Stomach smooth muscle (tissue), 2 donors: Measurements from ENCODE around the gene PDE10A.
A peak's percentile ranks its signal among the peaks of the same experiment; 100 is the strongest.

Experiments used
- H3K27ac ChIP-seq: one replicate; pipeline ENCODE4 v1.7.0; 2013; ENCODE audit warnings: mild to moderate bottlenecking, low read length, inconsistent platforms
- H3K27me3 ChIP-seq, 2 donors: one replicate each; pipeline ENCODE4 v1.7.0; 2013; ENCODE audit warnings: low read length in 2 of 2; ENCODE audit not compliant: insufficient read depth in 2 of 2, control insufficient read depth in 1 of 2
- H3K36me3 ChIP-seq, 2 donors: one replicate each; pipeline ENCODE4 v1.7.0; 2013; ENCODE audit warnings: low read length in 2 of 2; ENCODE audit not compliant: control insufficient read depth in 2 of 2, insufficient read depth in 2 of 2
- H3K4me1 ChIP-seq: one replicate; pipeline ENCODE4 v1.7.0; 2013; ENCODE audit warnings: low read length; ENCODE audit not compliant: control insufficient read depth, insufficient read depth
- H3K4me3 ChIP-seq, 2 donors: one replicate each; pipeline ENCODE4 v1.7.0; 2013; ENCODE audit warnings: low read length in 2 of 2
- H3K9ac ChIP-seq, 2 donors: one replicate each; pipeline ENCODE4 v1.7.0; 2013; ENCODE audit warnings: low read length in 2 of 2, mild to moderate bottlenecking in 1 of 2
- H3K9me3 ChIP-seq, 2 donors: one replicate each; pipeline ENCODE4 v1.7.0; 2013; ENCODE audit warnings: low read length in 2 of 2; ENCODE audit not compliant: control insufficient read depth in 2 of 2
- donor health status: healthy.
- donor health status: Pancreatic carcinoma.

PDE10A gene

GRCh38 chr6:165678429-165678828 lies 15.4 kb upstream of the PDE10A start:
- no peak overlapping the region for H3K9ac ChIP-seq
- H3K27me3 ChIP-seq, result peaks cover 4 to 6% of the 10 kb centered on the region in 2 donors
- no peaks in the 10 kb centered on the region for H3K4me1 ChIP-seq
- no peak overlapping the region for H3K27ac ChIP-seq
- H3K9me3 ChIP-seq, result no peaks in the 10 kb centered on the region
- H3K36me3 ChIP-seq, result no peaks in the 10 kb centered on the region
- H3K4me3 ChIP-seq, result no peak overlapping the region

- Histone ChIP-seq H3K4me3 (no peak overlapping the region), H3K9ac (no peak overlapping the region), H3K27me3 (peaks cover 2 to 6% of the 10 kb centered on the region in 2 donors), H3K36me3 (no peaks in the 10 kb centered on the region), H3K27ac (no peak overlapping the region), H3K4me1 (no peaks in the 10 kb centered on the region), H3K9me3 (no peaks in the 10 kb centered on the region)
Measured at GRCh38 chr6:165677091-165677490, 14.1 kb upstream of the PDE10A start.

- no peak overlapping the region for H3K4me3 ChIP-seq
- H3K9me3 ChIP-seq, result no peaks in the 10 kb centered on the region
Measured at GRCh38 chr6:165676435-165677068, 13.5 kb upstream of the PDE10A start.

GRCh38 chr6:165675120-165675519 lies 12.1 kb upstream of the PDE10A start:
- no peak overlapping the region for H3K27ac ChIP-seq
- H3K36me3 ChIP-seq, result no peaks in the 10 kb centered on the region
- H3K27me3 ChIP-seq, result peaks cover 2 to 6% of the 10 kb centered on the region in 2 donors
- no peaks in the 10 kb centered on the region for H3K4me1 ChIP-seq
- no peak overlapping the region for H3K9ac ChIP-seq
- H3K4me3 ChIP-seq, result no peak overlapping the region
- no peaks in the 10 kb centered on the region for H3K9me3 ChIP-seq

More at GRCh38 chr6:165676435-165677068, 13.5 kb upstream of the PDE10A start:
- H3K9ac ChIP-seq, result no peak overlapping the region
- no peaks in the 10 kb centered on the region for H3K36me3 ChIP-seq
- H3K27me3 ChIP-seq, result peaks cover 0 to 6% of the 10 kb centered on the region in 2 donors
- no peak overlapping the region for H3K27ac ChIP-seq
- H3K4me1 ChIP-seq, result no peaks in the 10 kb centered on the region

- Histone ChIP-seq H3K9ac (no peak overlapping the region), H3K27ac (no peak overlapping the region), H3K27me3 (peaks cover 4 to 5% of the 10 kb centered on the region in 2 donors), H3K36me3 (no peaks in the 10 kb centered on the region), H3K9me3 (no peaks in the 10 kb centered on the region), H3K4me3 (no peak overlapping the region), H3K4me1 (no peaks in the 10 kb centered on the region)
Measured at GRCh38 chr6:165674155-165675029, 11.4 kb upstream of the PDE10A start.

- Histone ChIP-seq H3K36me3 (no peaks in the 10 kb centered on the region), H3K27me3 (peaks cover 16 to 18% of the 10 kb centered on the region in 2 donors), H3K27ac (no peak overlapping the region), H3K4me3 (no peak overlapping the region), H3K9me3 (no peaks in the 10 kb centered on the region), H3K9ac (no peak overlapping the region), H3K4me1 (no peaks in the 10 kb centered on the region)
Measured at GRCh38 chr6:165671222-165671768, 8.3 kb upstream of the PDE10A start.

- H3K9me3 ChIP-seq, result no peaks in the 10 kb centered on the region
- no peaks in the 10 kb centered on the region for H3K36me3 ChIP-seq
- peaks cover 8% of the 10 kb centered on the region for H3K4me1 ChIP-seq
- no peak overlapping the region for H3K4me3 ChIP-seq
- no peak overlapping the region for H3K9ac ChIP-seq
- no peak overlapping the region for H3K27ac ChIP-seq
- peaks cover 34 to 37% of the 10 kb centered on the region in 2 donors for H3K27me3 ChIP-seq
Measured at GRCh38 chr6:165668951-165669350, 5.9 kb upstream of the PDE10A start.

- Histone ChIP-seq H3K4me3 (no peak overlapping the region), H3K9me3 (no peaks in the 10 kb centered on the region), H3K4me1 (peaks cover 36% of the 10 kb centered on the region), H3K27ac (no peak overlapping the region), H3K36me3 (no peaks in the 10 kb centered on the region), H3K27me3 (peaks cover 40 to 60% of the 10 kb centered on the region in 2 donors), H3K9ac (no peak overlapping the region)
Measured at GRCh38 chr6:165665384-165665672, 2.3 kb upstream of the PDE10A start.

- Histone ChIP-seq H3K4me1 (peaks cover 39% of the 10 kb centered on the region), H3K9ac (no peak overlapping the region), H3K27me3 (peaks cover 42 to 66% of the 10 kb centered on the region in 2 donors), H3K27ac (no peak overlapping the region), H3K9me3 (no peaks in the 10 kb centered on the region), H3K36me3 (no peaks in the 10 kb centered on the region), H3K4me3 (peak overlapping the region; percentile 72 to 75)
Measured at GRCh38 chr6:165664559-165665383, 1.7 kb upstream of the PDE10A start.

GRCh38 chr6:165663736-165664558 lies 906 bp upstream of the PDE10A start:
- H3K27me3 ChIP-seq, result peaks cover 41 to 66% of the 10 kb centered on the region in 2 donors
- H3K4me1 ChIP-seq, result peaks cover 39% of the 10 kb centered on the region
- H3K9me3 ChIP-seq, result no peaks in the 10 kb centered on the region
- peak overlapping the region; percentile 72 to 75 for H3K4me3 ChIP-seq
- no peak overlapping the region for H3K9ac ChIP-seq
- no peaks in the 10 kb centered on the region for H3K36me3 ChIP-seq
- no peak overlapping the region for H3K27ac ChIP-seq
